GM23338 (cell line): Measurements from ENCODE around the gene SGO2. TPM values are rescaled to one million over a fixed set of nuclear protein-coding genes. Genes with fewer than 3 reads are reported as not detected.

Experiments
- ATAC-seq: fragments of 200-7000 bp; cut with Tn5 transposase; 3 replicates; pipeline ENCODE4 v1.9.1; 2020
- DNase-seq: peaks from one replicate; pipeline ENCODE4 v3.0.0-alpha.2; 2015; ENCODE audit warnings: low spot score
- H2AFZ ChIP-seq: fragments of 200-600 bp; sonication (generic); 2 replicates; pipeline ENCODE4 v1.8.0; 2016; ENCODE audit warnings: antibody characterized with exemption, mild to moderate bottlenecking, moderate library complexity
- H3F3A ChIP-seq: fragments of 200-600 bp; sonication (generic); replicated peaks from 2 replicates; pipeline ENCODE4 v1.8.0; 2017; ENCODE audit warnings: antibody characterized with exemption, mixed run types, low read depth
- H3K27ac ChIP-seq: fragments of 200-600 bp; sonication (generic); 2 replicates; pipeline ENCODE4 v1.6.1; 2016; ENCODE audit warnings: low read depth
- H3K27me3 ChIP-seq: fragments of 200-600 bp; sonication (generic); 2 replicates; pipeline ENCODE4 v1.8.0; 2016; ENCODE audit warnings: mild to moderate bottlenecking, mixed run types, moderate library complexity; ENCODE audit not compliant: insufficient read depth
- H3K36me3 ChIP-seq: fragments of 200-600 bp; sonication (generic); 2 replicates; pipeline ENCODE4 v1.8.0; 2016; ENCODE audit warnings: mild to moderate bottlenecking; ENCODE audit not compliant: insufficient read depth
- H3K4me1 ChIP-seq: fragments of 200-600 bp; sonication (generic); 2 replicates; pipeline ENCODE4 v1.8.0; 2016; ENCODE audit warnings: mild to moderate bottlenecking, moderate library complexity; ENCODE audit not compliant: insufficient read depth
- H3K4me2 ChIP-seq: fragments of 200-600 bp; sonication (generic); 2 replicates; pipeline ENCODE4 v1.7.1; 2017; ENCODE audit warnings: mixed run types
- H3K4me3 ChIP-seq: fragments of 200-600 bp; sonication (generic); 2 replicates; pipeline ENCODE4 v1.6.1; 2016; ENCODE audit warnings: mixed run types
- H3K79me2 ChIP-seq: fragments of 200-600 bp; sonication (generic); replicated peaks from 2 replicates; pipeline ENCODE4 v1.8.0; 2017; ENCODE audit warnings: mild to moderate bottlenecking; ENCODE audit not compliant: insufficient read depth
- H3K9me2 ChIP-seq: fragments of 200-600 bp; sonication (generic); 2 replicates; pipeline ENCODE4 v1.8.0; 2017; ENCODE audit not compliant: insufficient read depth
- H4K20me1 ChIP-seq: fragments of 200-600 bp; sonication (generic); replicated peaks from 2 replicates; pipeline ENCODE4 v1.8.0; 2017; ENCODE audit warnings: mild to moderate bottlenecking; ENCODE audit not compliant: insufficient read depth
- H3K27ac Mint-ChIP-seq: 2 replicates; pipeline ENCODE4 v1.8.0; 2020; ENCODE audit warnings: inconsistent platforms, mild to moderate bottlenecking, moderate library complexity, mixed read lengths
- H3K27me3 Mint-ChIP-seq: 3 replicates; pipeline ENCODE4 v1.8.0; 2022; ENCODE audit warnings: low read depth, mild to moderate bottlenecking, moderate library complexity, mixed read lengths, inconsistent platforms; ENCODE audit not compliant: insufficient read depth, poor library complexity
- H3K36me3 Mint-ChIP-seq: 3 replicates; pipeline ENCODE4 v1.8.0; 2021; ENCODE audit warnings: low read depth, mild to moderate bottlenecking, inconsistent platforms, moderate library complexity, mixed read lengths
- H3K4me1 Mint-ChIP-seq: 3 replicates; pipeline ENCODE4 v1.8.0; 2020; ENCODE audit warnings: mild to moderate bottlenecking, inconsistent platforms, mixed read lengths
- H3K4me3 Mint-ChIP-seq: 3 replicates; pipeline ENCODE4 v1.8.0; 2021; ENCODE audit warnings: moderate library complexity, mild to moderate bottlenecking, inconsistent platforms, mixed read lengths
- H3K9me3 Mint-ChIP-seq: 3 replicates; pipeline ENCODE4 v1.8.0; 2020; ENCODE audit warnings: moderate library complexity, mild to moderate bottlenecking, inconsistent platforms, mixed read lengths
- CREB1 ChIP-seq: fragments of 250-450 bp; sonication (Bioruptor Pico); IDR thresholded peaks from 2 replicates; pipeline ENCODE4 v1.5.0; 2020; ENCODE audit warnings: low read depth, mild to moderate bottlenecking, moderate library complexity
- EZH2 ChIP-seq: fragments of 200-600 bp; sonication (generic); IDR thresholded peaks from one replicate; pipeline ENCODE4 v1.8.0; 2017; ENCODE audit warnings: antibody characterized with exemption, mild to moderate bottlenecking, low read depth; ENCODE audit not compliant: unreplicated experiment
- EZH2phosphoT487 ChIP-seq: fragments of 200-600 bp; sonication (generic); IDR thresholded peaks from one replicate; pipeline ENCODE4 v1.8.1; 2018; ENCODE audit warnings: antibody characterized with exemption; ENCODE audit not compliant: unreplicated experiment
- JUNB ChIP-seq: IDR thresholded peaks from one replicate; pipeline ENCODE4 v1.6.1; 2016; ENCODE audit warnings: antibody characterized with exemption; ENCODE audit not compliant: unreplicated experiment
- NANOG ChIP-seq: IDR thresholded peaks from 2 replicates; pipeline ENCODE4 v1.6.1; 2016; ENCODE audit warnings: antibody characterized with exemption, borderline replicate concordance
- POLR2AphosphoS5 ChIP-seq: IDR thresholded peaks from 2 replicates; pipeline ENCODE4 v1.6.1; 2016; ENCODE audit warnings: antibody characterized with exemption, low read depth
- REST ChIP-seq: IDR thresholded peaks from one replicate; pipeline ENCODE4 v1.6.1; 2018; ENCODE audit warnings: antibody characterized with exemption; ENCODE audit not compliant: unreplicated experiment
- STAT1 ChIP-seq: IDR thresholded peaks from one replicate; pipeline ENCODE4 v1.6.1; 2016; ENCODE audit warnings: antibody characterized with exemption; ENCODE audit not compliant: unreplicated experiment
- ZNF114 ChIP-seq: fragments of 250-450 bp; sonication (Bioruptor Pico); IDR thresholded peaks from 2 replicates; pipeline ENCODE4 v1.5.0; 2020; ENCODE audit warnings: mild to moderate bottlenecking, moderate library complexity
- ZNF331 ChIP-seq: fragments of 250-450 bp; sonication (Bioruptor Pico); IDR thresholded peaks from 2 replicates; pipeline ENCODE4 v1.5.0; 2020; ENCODE audit warnings: low read depth, mild to moderate bottlenecking, moderate library complexity
- polyA plus RNA-seq: library from polyadenylated mRNA; unstranded; fragments of >200 nt; fragmentation: Nextera tagmentation; extraction: Ambion mirVana; gene quantifications from 2 replicates; pipeline ENCODE4 v1.2.1, GENCODE V29; 2016
- total RNA-seq: library from RNA; depleted of rRNA; stranded (reverse); fragments of >200 nt; shearing (Covaris generic); gene quantifications from 2 replicates; pipeline ENCODE4 v1.2.3, GENCODE V29; 2014
- TF ChIP-seq, protein P1 (sequence below): fragments of 250-450 bp; sonication (Bioruptor Pico); IDR thresholded peaks from 2 replicates; pipeline ENCODE4 v1.5.0; 2020; ENCODE audit warnings: mild to moderate bottlenecking, moderate library complexity
- TF ChIP-seq, protein P2 (sequence below), 2 experiments: fragments of 200-600 bp in 1 of 2; sonication (generic) in 1 of 2; conservative IDR thresholded peaks; 2 replicates each; pipeline versions ENCODE4 v1.5.1 to v1.6.1; 2016 to 2017; ENCODE audit warnings: antibody characterized with exemption in 2 of 2, low read depth in 2 of 2, mild to moderate bottlenecking in 2 of 2, moderate library complexity in 1 of 2
- TF ChIP-seq, protein P3 (sequence below): IDR thresholded peaks from 2 replicates; pipeline ENCODE4 v1.6.1; 2016; ENCODE audit warnings: antibody characterized with exemption

Gene SGO2
- total and polyA plus RNA-seq, 2 experiments from 2014 or later = 32.6 to 47.7 TPM

DNA sequence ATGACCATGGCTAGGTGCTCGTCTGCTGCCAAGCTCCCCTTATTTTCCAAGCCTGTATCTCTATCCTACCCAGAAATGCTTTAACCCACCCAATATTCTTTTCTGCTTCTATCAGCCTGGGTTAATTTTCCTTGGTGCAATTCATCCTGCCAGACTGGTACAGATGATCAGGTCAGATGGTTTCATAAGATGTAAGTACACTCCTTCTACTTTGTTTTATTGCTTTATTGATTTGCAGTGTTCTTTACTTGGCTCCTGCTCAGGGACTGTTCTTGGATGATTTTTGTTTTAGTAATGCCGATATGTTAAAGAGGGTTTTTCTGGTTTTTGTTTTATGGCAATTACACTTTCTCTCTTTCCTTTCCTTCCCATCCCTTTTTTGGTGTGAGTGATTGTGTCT, 2.4 kb upstream of the SGO2 start:
- no peaks in the 10 kb centered on the region for H3K27me3 Mint-ChIP-seq
- no peak overlapping the region for H3K4me3 Mint-ChIP-seq

More for the DNA sequence above, 2.4 kb upstream of the SGO2 start:
- peaks cover 12% of the 10 kb centered on the region for H3K4me1 ChIP-seq
- H3K79me2 ChIP-seq = peaks cover 22% of the 10 kb centered on the region
- Mint-ChIP-seq H3K36me3 (no peaks in the 10 kb centered on the region), H3K9me3 (no peaks in the 10 kb centered on the region), H3K4me1 (peaks cover 7% of the 10 kb centered on the region; the same call in 1 of the 3 replicates), H3K27ac (no peak overlapping the region)
- H3F3A ChIP-seq = 0 out of 2 replicates have a peak, but pooled peaks cover 2% of the 10 kb centered on the region
- H2AFZ ChIP-seq = no peak overlapping the region
- H3K27ac ChIP-seq = no peak overlapping the region
- no peak overlapping the region for H3K4me2 ChIP-seq
- TF ChIP-seq EZH2phosphoT487 = no peak
- no peak for TF ChIP-seq EZH2
- TF ChIP-seq NANOG = no peak
- no peak for TF ChIP-seq CREB1 (CRISPR knock-in tag)
- no peak for TF ChIP-seq STAT1
- no peak for TF ChIP-seq ZNF114 (CRISPR knock-in tag)
- TF ChIP-seq, protein P1, sequence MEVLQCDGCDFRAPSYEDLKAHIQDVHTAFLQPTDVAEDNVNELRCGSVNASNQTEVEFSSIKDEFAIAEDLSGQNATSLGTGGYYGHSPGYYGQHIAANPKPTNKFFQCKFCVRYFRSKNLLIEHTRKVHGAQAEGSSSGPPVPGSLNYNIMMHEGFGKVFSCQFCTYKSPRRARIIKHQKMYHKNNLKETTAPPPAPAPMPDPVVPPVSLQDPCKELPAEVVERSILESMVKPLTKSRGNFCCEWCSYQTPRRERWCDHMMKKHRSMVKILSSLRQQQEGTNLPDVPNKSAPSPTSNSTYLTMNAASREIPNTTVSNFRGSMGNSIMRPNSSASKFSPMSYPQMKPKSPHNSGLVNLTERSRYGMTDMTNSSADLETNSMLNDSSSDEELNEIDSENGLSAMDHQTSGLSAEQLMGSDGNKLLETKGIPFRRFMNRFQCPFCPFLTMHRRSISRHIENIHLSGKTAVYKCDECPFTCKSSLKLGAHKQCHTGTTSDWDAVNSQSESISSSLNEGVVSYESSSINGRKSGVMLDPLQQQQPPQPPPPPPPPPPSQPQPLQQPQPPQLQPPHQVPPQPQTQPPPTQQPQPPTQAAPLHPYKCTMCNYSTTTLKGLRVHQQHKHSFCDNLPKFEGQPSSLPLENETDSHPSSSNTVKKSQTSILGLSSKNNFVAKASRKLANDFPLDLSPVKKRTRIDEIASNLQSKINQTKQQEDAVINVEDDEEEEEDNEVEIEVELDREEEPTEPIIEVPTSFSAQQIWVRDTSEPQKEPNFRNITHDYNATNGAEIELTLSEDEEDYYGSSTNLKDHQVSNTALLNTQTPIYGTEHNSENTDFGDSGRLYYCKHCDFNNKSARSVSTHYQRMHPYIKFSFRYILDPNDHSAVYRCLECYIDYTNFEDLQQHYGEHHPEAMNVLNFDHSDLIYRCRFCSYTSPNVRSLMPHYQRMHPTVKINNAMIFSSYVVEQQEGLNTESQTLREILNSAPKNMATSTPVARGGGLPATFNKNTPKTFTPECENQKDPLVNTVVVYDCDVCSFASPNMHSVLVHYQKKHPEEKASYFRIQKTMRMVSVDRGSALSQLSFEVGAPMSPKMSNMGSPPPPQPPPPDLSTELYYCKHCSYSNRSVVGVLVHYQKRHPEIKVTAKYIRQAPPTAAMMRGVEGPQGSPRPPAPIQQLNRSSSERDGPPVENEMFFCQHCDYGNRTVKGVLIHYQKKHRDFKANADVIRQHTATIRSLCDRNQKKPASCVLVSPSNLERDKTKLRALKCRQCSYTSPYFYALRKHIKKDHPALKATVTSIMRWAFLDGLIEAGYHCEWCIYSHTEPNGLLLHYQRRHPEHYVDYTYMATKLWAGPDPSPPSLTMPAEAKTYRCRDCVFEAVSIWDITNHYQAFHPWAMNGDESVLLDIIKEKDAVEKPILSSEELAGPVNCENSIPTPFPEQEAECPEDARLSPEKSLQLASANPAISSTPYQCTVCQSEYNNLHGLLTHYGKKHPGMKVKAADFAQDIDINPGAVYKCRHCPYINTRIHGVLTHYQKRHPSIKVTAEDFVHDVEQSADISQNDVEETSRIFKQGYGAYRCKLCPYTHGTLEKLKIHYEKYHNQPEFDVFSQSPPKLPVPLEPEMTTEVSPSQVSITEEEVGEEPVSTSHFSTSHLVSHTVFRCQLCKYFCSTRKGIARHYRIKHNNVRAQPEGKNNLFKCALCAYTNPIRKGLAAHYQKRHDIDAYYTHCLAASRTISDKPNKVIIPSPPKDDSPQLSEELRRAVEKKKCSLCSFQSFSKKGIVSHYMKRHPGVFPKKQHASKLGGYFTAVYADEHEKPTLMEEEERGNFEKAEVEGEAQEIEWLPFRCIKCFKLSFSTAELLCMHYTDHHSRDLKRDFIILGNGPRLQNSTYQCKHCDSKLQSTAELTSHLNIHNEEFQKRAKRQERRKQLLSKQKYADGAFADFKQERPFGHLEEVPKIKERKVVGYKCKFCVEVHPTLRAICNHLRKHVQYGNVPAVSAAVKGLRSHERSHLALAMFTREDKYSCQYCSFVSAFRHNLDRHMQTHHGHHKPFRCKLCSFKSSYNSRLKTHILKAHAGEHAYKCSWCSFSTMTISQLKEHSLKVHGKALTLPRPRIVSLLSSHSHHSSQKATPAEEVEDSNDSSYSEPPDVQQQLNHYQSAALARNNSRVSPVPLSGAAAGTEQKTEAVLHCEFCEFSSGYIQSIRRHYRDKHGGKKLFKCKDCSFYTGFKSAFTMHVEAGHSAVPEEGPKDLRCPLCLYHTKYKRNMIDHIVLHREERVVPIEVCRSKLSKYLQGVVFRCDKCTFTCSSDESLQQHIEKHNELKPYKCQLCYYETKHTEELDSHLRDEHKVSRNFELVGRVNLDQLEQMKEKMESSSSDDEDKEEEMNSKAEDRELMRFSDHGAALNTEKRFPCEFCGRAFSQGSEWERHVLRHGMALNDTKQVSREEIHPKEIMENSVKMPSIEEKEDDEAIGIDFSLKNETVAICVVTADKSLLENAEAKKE (CRISPR knock-in tag) = no peak
- TF ChIP-seq, protein P2, sequence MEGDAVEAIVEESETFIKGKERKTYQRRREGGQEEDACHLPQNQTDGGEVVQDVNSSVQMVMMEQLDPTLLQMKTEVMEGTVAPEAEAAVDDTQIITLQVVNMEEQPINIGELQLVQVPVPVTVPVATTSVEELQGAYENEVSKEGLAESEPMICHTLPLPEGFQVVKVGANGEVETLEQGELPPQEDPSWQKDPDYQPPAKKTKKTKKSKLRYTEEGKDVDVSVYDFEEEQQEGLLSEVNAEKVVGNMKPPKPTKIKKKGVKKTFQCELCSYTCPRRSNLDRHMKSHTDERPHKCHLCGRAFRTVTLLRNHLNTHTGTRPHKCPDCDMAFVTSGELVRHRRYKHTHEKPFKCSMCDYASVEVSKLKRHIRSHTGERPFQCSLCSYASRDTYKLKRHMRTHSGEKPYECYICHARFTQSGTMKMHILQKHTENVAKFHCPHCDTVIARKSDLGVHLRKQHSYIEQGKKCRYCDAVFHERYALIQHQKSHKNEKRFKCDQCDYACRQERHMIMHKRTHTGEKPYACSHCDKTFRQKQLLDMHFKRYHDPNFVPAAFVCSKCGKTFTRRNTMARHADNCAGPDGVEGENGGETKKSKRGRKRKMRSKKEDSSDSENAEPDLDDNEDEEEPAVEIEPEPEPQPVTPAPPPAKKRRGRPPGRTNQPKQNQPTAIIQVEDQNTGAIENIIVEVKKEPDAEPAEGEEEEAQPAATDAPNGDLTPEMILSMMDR (conservative IDR thresholded peaks at IDR 0.05; ENCODE audit: low read depth in 2 of 2) = no peak
- TF ChIP-seq REST = no peak
- TF ChIP-seq, protein P3, sequence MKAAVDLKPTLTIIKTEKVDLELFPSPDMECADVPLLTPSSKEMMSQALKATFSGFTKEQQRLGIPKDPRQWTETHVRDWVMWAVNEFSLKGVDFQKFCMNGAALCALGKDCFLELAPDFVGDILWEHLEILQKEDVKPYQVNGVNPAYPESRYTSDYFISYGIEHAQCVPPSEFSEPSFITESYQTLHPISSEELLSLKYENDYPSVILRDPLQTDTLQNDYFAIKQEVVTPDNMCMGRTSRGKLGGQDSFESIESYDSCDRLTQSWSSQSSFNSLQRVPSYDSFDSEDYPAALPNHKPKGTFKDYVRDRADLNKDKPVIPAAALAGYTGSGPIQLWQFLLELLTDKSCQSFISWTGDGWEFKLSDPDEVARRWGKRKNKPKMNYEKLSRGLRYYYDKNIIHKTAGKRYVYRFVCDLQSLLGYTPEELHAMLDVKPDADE = no peak
- no peak for TF ChIP-seq ZNF331 (CRISPR knock-in tag)
- no peak for TF ChIP-seq JUNB
- no peak for TF ChIP-seq POLR2AphosphoS5
- H3K9me2 ChIP-seq = no peaks in the 10 kb centered on the region
- H3K36me3 ChIP-seq = no peaks in the 10 kb centered on the region
- DNase-seq (no peak), ATAC-seq (no peak)
- H4K20me1 ChIP-seq = peaks cover 8% of the 10 kb centered on the region; the same call in 1 of the 2 replicates
- no peaks in the 10 kb centered on the region for H3K27me3 ChIP-seq
- H3K4me3 ChIP-seq = no peak overlapping the region
